Measurements from ENCODE around the gene ELF2. TPM values are rescaled to one million over a fixed set of nuclear protein-coding genes. Genes with fewer than 3 reads are reported as not detected.

Gene ELF2
- total and polyA plus RNA-seq, 2 of the 8 experiments (the other 6 are each of a cell fraction or from before 2014, with no cell fraction given), result 21.1 to 44.3 TPM

DNA sequence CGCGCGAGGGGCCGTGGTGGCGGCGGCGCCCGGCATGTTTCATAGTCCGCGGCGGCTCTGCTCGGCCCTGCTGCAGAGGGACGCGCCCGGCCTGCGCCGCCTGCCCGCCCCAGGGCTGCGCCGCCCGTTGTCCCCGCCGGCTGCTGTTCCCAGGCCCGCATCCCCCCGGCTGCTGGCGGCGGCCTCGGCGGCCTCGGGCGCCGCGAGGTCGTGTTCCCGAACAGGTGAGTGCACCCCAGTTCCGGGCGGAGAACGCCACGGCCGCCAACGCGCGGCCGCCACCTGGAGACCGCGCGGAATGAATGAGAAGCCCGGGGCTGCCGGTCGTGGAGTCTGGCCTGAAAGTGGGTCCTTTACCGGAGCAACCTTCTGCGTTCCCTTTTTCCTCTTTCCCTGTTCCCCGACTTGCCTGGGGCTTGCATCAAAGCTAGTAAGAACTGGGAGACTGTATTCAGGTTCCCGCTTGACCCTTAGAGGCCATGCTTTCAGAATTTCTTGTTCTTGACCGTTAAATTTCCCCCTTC, 161.0 kb downstream of the ELF2 start:
- Histone ChIP-seq H3K27me3 (replicated peaks in 1 of 4; ENCODE audit: control insufficient read depth in 3 of 4, extremely low read depth in 1 of 4, insufficient read depth in 3 of 4, low read length in 3 of 4) (no peaks in the 10 kb centered on the region), H4K5ac (ENCODE audit: insufficient read length, low read depth, low read length) (peak overlapping the region; percentile 62), H2BK15ac (ENCODE audit: low read length) (no peak overlapping the region), H3K14ac (ENCODE audit: insufficient read length) (no peak overlapping the region), H3K56ac (replicated peaks; ENCODE audit: insufficient read length, low read depth, low read length) (peak overlapping the region; percentile 64), H3K4ac (replicated peaks; ENCODE audit: insufficient read length, low read depth, low read length) (peak overlapping the region; percentile 73), H3K79me2 (ENCODE audit: control insufficient read depth in 1 of 2, insufficient read depth in 2 of 2, low read length in 2 of 2) (peaks cover 4 to 43% of the 10 kb centered on the region in 2 experiments), H3K23me2 (ENCODE audit: low read depth, low read length) (peaks cover 4% of the 10 kb centered on the region; the same call in 1 of the 2 replicates), H2BK20ac (ENCODE audit: low read length) (no peak overlapping the region), H3K27ac (ENCODE audit: low read depth, low read length) (peak overlapping the region; percentile 89; the same call in 1 of the 2 replicates), H4K91ac (replicated peaks; ENCODE audit: insufficient read length, low read length) (no peak overlapping the region), H3K4me2 (ENCODE audit: insufficient read depth in 1 of 2, low read depth in 2 of 2, low read length in 2 of 2) (peak overlapping the region; percentile 75 to 94), H4K8ac (ENCODE audit: extremely low read depth, insufficient read depth, low read length) (peak overlapping the region; percentile 62), H2BK120ac (replicated peaks; ENCODE audit: low read depth, low read length) (no peak overlapping the region), H3K9ac (replicated peaks in 1 of 4; ENCODE audit: extremely low read depth in 1 of 4, low read depth in 3 of 4, low read length in 3 of 4) (peak overlapping the region; percentile 77 to 98 (median 85)), H3K4me1 (replicated peaks in 1 of 4; ENCODE audit: control insufficient read depth in 3 of 4, insufficient read depth in 4 of 4, low read length in 3 of 4) (peaks cover 17 to 26% (median 23%) of the 10 kb centered on the region in 4 experiments), H3K23ac (ENCODE audit: insufficient read length) (no peak overlapping the region), H2AK5ac (ENCODE audit: low read depth, low read length) (no peak overlapping the region), H2BK5ac (ENCODE audit: low read depth, low read length) (no peak overlapping the region), H3K9me3 (ENCODE audit: insufficient read depth in 2 of 2, low read depth in 1 of 2, low read length in 1 of 2) (no peaks in the 10 kb centered on the region), H3K18ac (ENCODE audit: extremely low read depth, low read length) (peak overlapping the region; percentile 15), H2BK12ac (ENCODE audit: low read depth, low read length) (no peak overlapping the region), H3K4me3 (ENCODE audit: extremely low read depth in 1 of 4, insufficient read depth in 2 of 4, low read depth in 3 of 4, low read length in 4 of 4) (peak overlapping the region; percentile 90 to 98 (median 92)), H3K79me1 (ENCODE audit: low read depth, low read length) (peaks cover 3% of the 10 kb centered on the region; the same call in 1 of the 2 replicates), H4K20me1 (replicated peaks in 1 of 2; ENCODE audit: control insufficient read depth in 1 of 2, insufficient read depth in 2 of 2, low read length in 2 of 2) (peaks cover 2 to 8% of the 10 kb centered on the region in 2 experiments), H3K36me3 (ENCODE audit: control insufficient read depth in 2 of 4, insufficient read depth in 4 of 4, low read length in 3 of 4) (no peaks in the 10 kb centered on the region; a peak in 1 of 8 replicates), H2AFZ (ENCODE audit: low read length) (no peak overlapping the region)
- ChIA-PET CTCF (ENCODE audit: partially characterized antibody) (interaction anchor here (0.6 to 3.4 kb wide), 3 partner anchors 14 to 1989 kb away, joined by 3 to 15 read pairs (median 3); no protein-coding TSS in a partner anchor), POLR2A (ENCODE audit: partially characterized antibody) (interaction anchor here (0.5 to 5.4 kb wide), 13 partner anchors 8 to 878 kb away, joined by 3 to 39 read pairs (median 4); no protein-coding TSS in a partner anchor)
- 1% methylated on average over 37 of the region's 55 CpGs; no CpG with 5 or more reads in 1 of the 2 experiments for WGBS, 2 experiments (ENCODE audit: extremely low coverage in 1 of 2, insufficient coverage in 1 of 2, insufficient read length in 1 of 2, insufficient replicate concordance in 2 of 2, low coverage in 1 of 2, low lambda C conversion rate in 2 of 2, missing lambda C conversion rate in 1 of 2)
- DNase-seq (ENCODE audit: low read depth in 1 of 2, low spot score in 2 of 2) (no peak), FAIRE-seq (no peak)
- TF ChIP-seq KDM4A (IDR thresholded peaks at IDR 0.05; ENCODE audit: low read depth, low read length, severe bottlenecking), result peak; percentile 64
- TF ChIP-seq PHF8 (conservative IDR thresholded peaks at IDR 0.05; ENCODE audit: low read depth, low read length), result no peak
- TF ChIP-seq, protein P1, sequence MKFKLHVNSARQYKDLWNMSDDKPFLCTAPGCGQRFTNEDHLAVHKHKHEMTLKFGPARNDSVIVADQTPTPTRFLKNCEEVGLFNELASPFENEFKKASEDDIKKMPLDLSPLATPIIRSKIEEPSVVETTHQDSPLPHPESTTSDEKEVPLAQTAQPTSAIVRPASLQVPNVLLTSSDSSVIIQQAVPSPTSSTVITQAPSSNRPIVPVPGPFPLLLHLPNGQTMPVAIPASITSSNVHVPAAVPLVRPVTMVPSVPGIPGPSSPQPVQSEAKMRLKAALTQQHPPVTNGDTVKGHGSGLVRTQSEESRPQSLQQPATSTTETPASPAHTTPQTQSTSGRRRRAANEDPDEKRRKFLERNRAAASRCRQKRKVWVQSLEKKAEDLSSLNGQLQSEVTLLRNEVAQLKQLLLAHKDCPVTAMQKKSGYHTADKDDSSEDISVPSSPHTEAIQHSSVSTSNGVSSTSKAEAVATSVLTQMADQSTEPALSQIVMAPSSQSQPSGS (IDR thresholded peaks at IDR 0.05; ENCODE audit: low read length), result no peak
- TF ChIP-seq YY1 (IDR thresholded peaks at IDR 0.05; ENCODE audit: low read depth, low read length), result 0 out of 2 replicates have a peak, but pooled peaks have one; percentile 41
- TF ChIP-seq HDAC6 (IDR thresholded peaks at IDR 0.05; ENCODE audit: low read depth, low read length), result no peak
- no peak for TF ChIP-seq TCF12 (IDR thresholded peaks at IDR 0.05; ENCODE audit: low read depth, low read length)
- TF ChIP-seq POLR2A (IDR thresholded peaks at IDR 0.05; ENCODE audit: control extremely low read depth in 1 of 2, low read depth in 2 of 2, low read length in 2 of 2), result peak in 1 of 2 experiments; percentile 8; a peak in 1 of 3 replicates
- no peak for TF ChIP-seq KDM1A (IDR thresholded peaks at IDR 0.05; ENCODE audit: borderline replicate concordance, low read length)
- TF ChIP-seq SAP30 (IDR thresholded peaks at IDR 0.05; ENCODE audit: insufficient read depth, insufficient replicate concordance, low read length), result peak; percentile 33
- no peak for TF ChIP-seq SIRT6 (IDR thresholded peaks at IDR 0.05; ENCODE audit: low read length)
- no peak for TF ChIP-seq RNF2 (IDR thresholded peaks at IDR 0.05; ENCODE audit: borderline replicate concordance, low read depth, low read length, missing control alignments, poor library complexity, severe bottlenecking)
